ENCODE data around the gene TMEM270. TPM values are rescaled to one million over a fixed set of nuclear protein-coding genes. Genes with fewer than 3 reads are reported as not detected.
A peak's percentile ranks its signal among the peaks of the same experiment; 100 is the strongest.

Gene TMEM270, protein sequence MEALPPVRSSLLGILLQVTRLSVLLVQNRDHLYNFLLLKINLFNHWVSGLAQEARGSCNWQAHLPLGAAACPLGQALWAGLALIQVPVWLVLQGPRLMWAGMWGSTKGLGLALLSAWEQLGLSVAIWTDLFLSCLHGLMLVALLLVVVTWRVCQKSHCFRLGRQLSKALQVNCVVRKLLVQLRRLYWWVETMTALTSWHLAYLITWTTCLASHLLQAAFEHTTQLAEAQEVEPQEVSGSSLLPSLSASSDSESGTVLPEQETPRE
- polyA plus RNA-seq (2011; rRNA removed) (not detected in 2 replicates), polyA minus RNA-seq (2011; rRNA and poly(A)+ RNA removed) (not detected in 2 replicates)

GRCh38 chr7:73860859-73861258, at the start of gene TMEM270:
TMEM270 (plus strand) TSS chr7:73861159; CDS start chr7:73861195, 36 bp downstream.
- Histone ChIP-seq H3K27ac (ENCODE audit: low read depth, low read length) (no peak within 1 kb of the TSS), H3K4me3 (ENCODE audit: low read depth, low read length) (no peak within 1 kb of the TSS), H3K9me3 (ENCODE audit: control insufficient read depth, insufficient read depth, low read length) (no peaks in the 10 kb centered on the region; the same call in 1 of the 2 replicates), H3K27me3 (ENCODE audit: control insufficient read depth, insufficient read depth, low read length) (no peaks in the 10 kb centered on the region)
- CTCF ChIA-PET = interaction anchor here (1.0 kb wide), 1 partner anchor 49 kb away, joined by 4 read pairs; no protein-coding TSS in a partner anchor
- DNase-seq (ENCODE audit: low read depth, low spot score) = no peak
- TF ChIP-seq CTCF (IDR thresholded peaks at IDR 0.05; ENCODE audit: low read depth, low read length) = no peak
- POLR2A ChIA-PET = no interaction called here

GRCh38 chr7:73811760-73812168, 49.2 kb upstream of the TMEM270 start:
- no peak overlapping the region for H3K4me3 ChIP-seq (ENCODE audit: low read depth, low read length)
- peak; percentile 72 for TF ChIP-seq CTCF (IDR thresholded peaks at IDR 0.05; ENCODE audit: low read depth, low read length)
- peaks cover 5% of the 10 kb centered on the region; the same call in 1 of the 2 replicates for H3K9me3 ChIP-seq (ENCODE audit: control insufficient read depth, insufficient read depth, low read length)
- H3K27me3 ChIP-seq (ENCODE audit: control insufficient read depth, insufficient read depth, low read length) = no peaks in the 10 kb centered on the region
- no peak overlapping the region for H3K27ac ChIP-seq (ENCODE audit: low read depth, low read length)
- ChIA-PET POLR2A (interaction anchor here (0.6 kb wide), 1 partner anchor 1654 kb away, joined by 3 read pairs; no protein-coding TSS in a partner anchor), CTCF (interaction anchor here (0.6 to 3.3 kb wide), 11 partner anchors 8 to 52 kb away, joined by 3 to 39 read pairs (median 4); partner anchors contain the start of genes METTL27 and TMEM270)
- no peak for DNase-seq (ENCODE audit: low read depth, low spot score)

GRCh38 chr7:73812996-73813395, 48.0 kb upstream of the TMEM270 start:
- CTCF ChIA-PET = interaction anchor here (1.2 kb wide), 1 partner anchor 37 kb away, joined by 4 read pairs; no protein-coding TSS in a partner anchor

DNA sequence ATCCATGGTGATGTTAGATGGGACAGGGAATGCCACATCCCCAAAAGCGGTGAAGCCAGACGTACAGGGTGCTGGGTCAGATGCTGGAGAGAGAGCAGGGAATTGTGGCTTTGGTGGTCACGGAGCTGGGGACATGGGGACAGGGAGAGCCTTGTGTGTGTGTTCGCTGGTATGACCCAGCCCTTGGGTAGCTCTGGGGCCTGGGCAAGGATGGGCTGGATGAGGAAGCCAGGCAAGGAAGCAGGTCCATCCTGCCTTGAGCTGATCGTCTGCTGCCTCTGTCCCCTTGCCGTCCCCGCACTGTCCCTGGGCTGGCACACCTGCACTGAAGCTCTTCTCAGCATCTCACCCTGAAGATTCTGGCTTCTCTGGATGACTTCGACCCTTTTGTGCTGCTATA, 45.5 kb upstream of the TMEM270 start:
- Histone ChIP-seq H3K9me3 (ENCODE audit: control insufficient read depth, insufficient read depth, low read length) (peaks cover 5% of the 10 kb centered on the region; the same call in 1 of the 2 replicates), H3K27ac (ENCODE audit: low read depth, low read length) (no peak overlapping the region), H3K4me3 (ENCODE audit: low read depth, low read length) (no peak overlapping the region), H3K27me3 (ENCODE audit: control insufficient read depth, insufficient read depth, low read length) (no peaks in the 10 kb centered on the region)
- DNase-seq (ENCODE audit: low read depth, low spot score) = no peak
- ChIA-PET CTCF (interaction anchor here (1.1 kb wide), 1 partner anchor 35 kb away, joined by 3 read pairs; no protein-coding TSS in a partner anchor), POLR2A (no interaction called here)
- TF ChIP-seq CTCF (IDR thresholded peaks at IDR 0.05; ENCODE audit: low read depth, low read length) = no peak

More at GRCh38 chr7:73812996-73813395, 48.0 kb upstream of the TMEM270 start:
- Histone ChIP-seq H3K27ac (ENCODE audit: low read depth, low read length) (no peak overlapping the region), H3K4me3 (ENCODE audit: low read depth, low read length) (no peak overlapping the region), H3K27me3 (ENCODE audit: control insufficient read depth, insufficient read depth, low read length) (no peaks in the 10 kb centered on the region), H3K9me3 (ENCODE audit: control insufficient read depth, insufficient read depth, low read length) (peaks cover 5% of the 10 kb centered on the region; the same call in 1 of the 2 replicates)
- POLR2A ChIA-PET = no interaction called here
- no peak for DNase-seq (ENCODE audit: low read depth, low spot score)
- TF ChIP-seq CTCF (IDR thresholded peaks at IDR 0.05; ENCODE audit: low read depth, low read length) = no peak

GRCh38 chr7:73817121-73817520, 43.8 kb upstream of the TMEM270 start:
- no peak overlapping the region for H3K27ac ChIP-seq (ENCODE audit: low read depth, low read length)
- CTCF ChIA-PET = no interaction called here

More at GRCh38 chr7:73817121-73817520, 43.8 kb upstream of the TMEM270 start:
- POLR2A ChIA-PET = no interaction called here
- Histone ChIP-seq H3K27me3 (ENCODE audit: control insufficient read depth, insufficient read depth, low read length) (no peaks in the 10 kb centered on the region), H3K9me3 (ENCODE audit: control insufficient read depth, insufficient read depth, low read length) (peaks cover 5% of the 10 kb centered on the region; the same call in 1 of the 2 replicates), H3K4me3 (ENCODE audit: low read depth, low read length) (no peak overlapping the region)
- DNase-seq (ENCODE audit: low read depth, low spot score) = no peak
- no peak for TF ChIP-seq CTCF (IDR thresholded peaks at IDR 0.05; ENCODE audit: low read depth, low read length)
